ENCODE data around the gene MLIP.

MLIP gene

GRCh38 chr6:54262499-54262898 lies 151.3 kb downstream of the MLIP start:
- Histone ChIP-seq H3K4me1 (ENCODE audit: insufficient read depth, low read length, severe bottlenecking) (no peaks in the 10 kb centered on the region), H3F3A (ENCODE audit: insufficient read depth, low read length) (no peaks in the 10 kb centered on the region), H3K9ac (ENCODE audit: low read length) (no peak overlapping the region), H3K4me2 (ENCODE audit: low read length) (no peak overlapping the region), H3K27ac (ENCODE audit: low read depth, low read length, poor library complexity, severe bottlenecking) (no peak overlapping the region), H3K4me3 (ENCODE audit: low read depth, low read length, poor library complexity, severe bottlenecking) (no peak overlapping the region), H3K79me2 (ENCODE audit: insufficient read depth, low read length) (no peaks in the 10 kb centered on the region), H3K9me2 (ENCODE audit: low read depth, low read length) (no peaks in the 10 kb centered on the region), H3K27me3 (ENCODE audit: insufficient read depth, low read length) (no peaks in the 10 kb centered on the region), H3K36me3 (ENCODE audit: insufficient read depth, low read length) (no peaks in the 10 kb centered on the region), H3K9me3 (ENCODE audit: low read length) (no peaks in the 10 kb centered on the region), H4K20me1 (ENCODE audit: insufficient read depth, low read length) (no peaks in the 10 kb centered on the region), H2AFZ (ENCODE audit: low read length) (no peak overlapping the region)
- TF ChIP-seq CTCF (IDR thresholded peaks at IDR 0.05; ENCODE audit: low read length) = no peak
- no peak for TF ChIP-seq EZH2 (IDR thresholded peaks at IDR 0.05; ENCODE audit: borderline replicate concordance, low read length)

- Histone ChIP-seq H3K36me3 (ENCODE audit: insufficient read depth, low read length) (no peaks in the 10 kb centered on the region), H3K4me1 (ENCODE audit: insufficient read depth, low read length, severe bottlenecking) (no peaks in the 10 kb centered on the region), H3F3A (ENCODE audit: insufficient read depth, low read length) (no peaks in the 10 kb centered on the region), H3K79me2 (ENCODE audit: insufficient read depth, low read length) (no peaks in the 10 kb centered on the region), H4K20me1 (ENCODE audit: insufficient read depth, low read length) (no peaks in the 10 kb centered on the region), H3K9me3 (ENCODE audit: low read length) (no peaks in the 10 kb centered on the region), H3K27ac (ENCODE audit: low read depth, low read length, poor library complexity, severe bottlenecking) (no peak overlapping the region), H3K9ac (ENCODE audit: low read length) (no peak overlapping the region), H3K4me2 (ENCODE audit: low read length) (no peak overlapping the region), H3K27me3 (ENCODE audit: insufficient read depth, low read length) (no peaks in the 10 kb centered on the region), H3K9me2 (ENCODE audit: low read depth, low read length) (no peaks in the 10 kb centered on the region), H3K4me3 (ENCODE audit: low read depth, low read length, poor library complexity, severe bottlenecking) (no peak overlapping the region), H2AFZ (ENCODE audit: low read length) (no peak overlapping the region)
- TF ChIP-seq CTCF (IDR thresholded peaks at IDR 0.05; ENCODE audit: low read length) = no peak
- no peak for TF ChIP-seq EZH2 (IDR thresholded peaks at IDR 0.05; ENCODE audit: borderline replicate concordance, low read length)
Observed at GRCh38 chr6:54262971-54263370, 151.7 kb downstream of the MLIP start.

GRCh38 chr6:54264581-54265272 lies 153.5 kb downstream of the MLIP start:
- Histone ChIP-seq H3K4me3 (ENCODE audit: low read depth, low read length, poor library complexity, severe bottlenecking) (no peak overlapping the region), H3K27ac (ENCODE audit: low read depth, low read length, poor library complexity, severe bottlenecking) (no peak overlapping the region), H3K4me1 (ENCODE audit: insufficient read depth, low read length, severe bottlenecking) (no peaks in the 10 kb centered on the region), H3K4me2 (ENCODE audit: low read length) (no peak overlapping the region), H3K79me2 (ENCODE audit: insufficient read depth, low read length) (no peaks in the 10 kb centered on the region), H4K20me1 (ENCODE audit: insufficient read depth, low read length) (no peaks in the 10 kb centered on the region), H3K9me2 (ENCODE audit: low read depth, low read length) (no peaks in the 10 kb centered on the region), H3K27me3 (ENCODE audit: insufficient read depth, low read length) (no peaks in the 10 kb centered on the region), H3K36me3 (ENCODE audit: insufficient read depth, low read length) (no peaks in the 10 kb centered on the region), H2AFZ (ENCODE audit: low read length) (no peak overlapping the region), H3K9ac (ENCODE audit: low read length) (no peak overlapping the region), H3F3A (ENCODE audit: insufficient read depth, low read length) (no peaks in the 10 kb centered on the region), H3K9me3 (ENCODE audit: low read length) (no peaks in the 10 kb centered on the region)
- TF ChIP-seq EZH2 (IDR thresholded peaks at IDR 0.05; ENCODE audit: borderline replicate concordance, low read length) (no peak), CTCF (IDR thresholded peaks at IDR 0.05; ENCODE audit: low read length) (no peak)
